KOPT-K1 (cell line): ENCODE data around the gene PRKCB.

Experiments used
- H3K27ac ChIP-seq: fragments of 200-600 bp; sonication (generic); 2 replicates; pipeline ENCODE4 v1.5.1; 2016; ENCODE audit warnings: antibody characterized with exemption, mild to moderate bottlenecking, low read depth, low read length; ENCODE audit not compliant: poor library complexity, severe bottlenecking
- H3K36me3 ChIP-seq: fragments of 200-600 bp; sonication (generic); 2 replicates; pipeline ENCODE4 v1.5.1; 2017; ENCODE audit warnings: antibody characterized with exemption, mild to moderate bottlenecking, low read length, moderate library complexity; ENCODE audit not compliant: insufficient read depth
- H3K9me3 ChIP-seq: fragments of 200-600 bp; sonication (generic); 2 replicates; pipeline ENCODE4 v1.5.1; 2017; ENCODE audit warnings: antibody characterized with exemption, low read length, mild to moderate bottlenecking; ENCODE audit not compliant: insufficient read depth, poor library complexity, severe bottlenecking

Gene PRKCB

GRCh38 chr16:24156777-24157176 is 321.0 kb downstream of the PRKCB start:
- no peaks in the 10 kb centered on the region for H3K9me3 ChIP-seq
- H3K27ac ChIP-seq: no peak overlapping the region
- peaks cover 48% of the 10 kb centered on the region for H3K36me3 ChIP-seq

- Histone ChIP-seq H3K36me3 (peaks cover 20% of the 10 kb centered on the region), H3K9me3 (no peaks in the 10 kb centered on the region), H3K27ac (no peak overlapping the region)
These were observed 328.2 kb downstream of the PRKCB start for GRCh38 chr16:24163935-24164334.

- H3K36me3 ChIP-seq: peaks cover 15% of the 10 kb centered on the region
- H3K27ac ChIP-seq: no peak overlapping the region
- no peaks in the 10 kb centered on the region for H3K9me3 ChIP-seq
These were observed 328.6 kb downstream of the PRKCB start for GRCh38 chr16:24164416-24164815.

GRCh38 chr16:24165273-24165672 is 329.5 kb downstream of the PRKCB start:
- Histone ChIP-seq H3K36me3 (peaks cover 13% of the 10 kb centered on the region), H3K27ac (no peak overlapping the region), H3K9me3 (no peaks in the 10 kb centered on the region)

- peaks cover 24% of the 10 kb centered on the region for H3K36me3 ChIP-seq
- no peaks in the 10 kb centered on the region for H3K9me3 ChIP-seq
- no peak overlapping the region for H3K27ac ChIP-seq
These were observed 331.1 kb downstream of the PRKCB start for GRCh38 chr16:24166661-24167528.

GRCh38 chr16:24168856-24169255 is 333.1 kb downstream of the PRKCB start:
- H3K9me3 ChIP-seq: no peaks in the 10 kb centered on the region
- no peak overlapping the region for H3K27ac ChIP-seq
- peaks cover 40% of the 10 kb centered on the region for H3K36me3 ChIP-seq

GRCh38 chr16:24170407-24170806 is 334.6 kb downstream of the PRKCB start:
- Histone ChIP-seq H3K36me3 (peaks cover 51% of the 10 kb centered on the region), H3K9me3 (no peaks in the 10 kb centered on the region)

GRCh38 chr16:24174504-24174903 is 338.7 kb downstream of the PRKCB start:
- Histone ChIP-seq H3K36me3 (peaks cover 82% of the 10 kb centered on the region), H3K27ac (no peak overlapping the region), H3K9me3 (no peaks in the 10 kb centered on the region)

More at GRCh38 chr16:24170407-24170806, 334.6 kb downstream of the PRKCB start:
- H3K27ac ChIP-seq: no peak overlapping the region

GRCh38 chr16:24174957-24175356 is 339.2 kb downstream of the PRKCB start:
- Histone ChIP-seq H3K27ac (no peak overlapping the region), H3K9me3 (no peaks in the 10 kb centered on the region), H3K36me3 (peaks cover 82% of the 10 kb centered on the region)

- Histone ChIP-seq H3K36me3 (peaks cover 81% of the 10 kb centered on the region), H3K9me3 (no peaks in the 10 kb centered on the region), H3K27ac (no peak overlapping the region)
These were observed 342.7 kb downstream of the PRKCB start for GRCh38 chr16:24178496-24178895.

GRCh38 chr16:24180451-24180850 is 344.7 kb downstream of the PRKCB start:
- peaks cover 75% of the 10 kb centered on the region for H3K36me3 ChIP-seq
- no peak overlapping the region for H3K27ac ChIP-seq
- H3K9me3 ChIP-seq: no peaks in the 10 kb centered on the region

- Histone ChIP-seq H3K27ac (no peak overlapping the region), H3K36me3 (peaks cover 65% of the 10 kb centered on the region), H3K9me3 (no peaks in the 10 kb centered on the region)
These were observed 352.3 kb downstream of the PRKCB start for GRCh38 chr16:24188021-24188542.

GRCh38 chr16:24188751-24189318 is 353.1 kb downstream of the PRKCB start:
- Histone ChIP-seq H3K36me3 (peaks cover 65% of the 10 kb centered on the region), H3K9me3 (no peaks in the 10 kb centered on the region), H3K27ac (no peak overlapping the region)

- Histone ChIP-seq H3K9me3 (no peaks in the 10 kb centered on the region), H3K36me3 (peaks cover 66% of the 10 kb centered on the region), H3K27ac (no peak overlapping the region)
These were observed 354.2 kb downstream of the PRKCB start for GRCh38 chr16:24189941-24190340.

- Histone ChIP-seq H3K36me3 (peaks cover 52% of the 10 kb centered on the region), H3K9me3 (no peaks in the 10 kb centered on the region), H3K27ac (no peak overlapping the region)
These were observed 356.2 kb downstream of the PRKCB start for GRCh38 chr16:24191876-24192402.
